ENCODE results near the gene UGT2B7.

DNA sequence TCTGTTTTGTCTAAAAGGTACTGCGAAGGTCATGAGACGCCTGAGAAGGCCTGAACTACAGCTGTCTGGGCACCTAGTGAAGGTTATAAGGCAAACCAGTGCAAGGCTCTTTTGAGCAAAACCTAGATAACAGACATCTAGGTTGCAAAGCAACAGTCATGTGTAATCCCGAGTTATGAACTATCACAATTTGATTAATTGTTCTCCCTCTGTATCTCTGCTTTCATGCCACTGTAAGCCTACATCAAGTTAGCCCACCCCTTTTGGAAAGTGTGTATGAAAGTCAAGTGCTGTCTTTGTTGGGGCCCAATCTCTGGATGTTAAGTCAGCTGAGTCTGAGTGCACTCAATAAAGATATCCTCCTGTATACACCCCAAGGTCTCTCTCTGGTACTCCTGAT is 31.9 kb upstream of the UGT2B7 start:
- TF ChIP-seq, protein P1, sequence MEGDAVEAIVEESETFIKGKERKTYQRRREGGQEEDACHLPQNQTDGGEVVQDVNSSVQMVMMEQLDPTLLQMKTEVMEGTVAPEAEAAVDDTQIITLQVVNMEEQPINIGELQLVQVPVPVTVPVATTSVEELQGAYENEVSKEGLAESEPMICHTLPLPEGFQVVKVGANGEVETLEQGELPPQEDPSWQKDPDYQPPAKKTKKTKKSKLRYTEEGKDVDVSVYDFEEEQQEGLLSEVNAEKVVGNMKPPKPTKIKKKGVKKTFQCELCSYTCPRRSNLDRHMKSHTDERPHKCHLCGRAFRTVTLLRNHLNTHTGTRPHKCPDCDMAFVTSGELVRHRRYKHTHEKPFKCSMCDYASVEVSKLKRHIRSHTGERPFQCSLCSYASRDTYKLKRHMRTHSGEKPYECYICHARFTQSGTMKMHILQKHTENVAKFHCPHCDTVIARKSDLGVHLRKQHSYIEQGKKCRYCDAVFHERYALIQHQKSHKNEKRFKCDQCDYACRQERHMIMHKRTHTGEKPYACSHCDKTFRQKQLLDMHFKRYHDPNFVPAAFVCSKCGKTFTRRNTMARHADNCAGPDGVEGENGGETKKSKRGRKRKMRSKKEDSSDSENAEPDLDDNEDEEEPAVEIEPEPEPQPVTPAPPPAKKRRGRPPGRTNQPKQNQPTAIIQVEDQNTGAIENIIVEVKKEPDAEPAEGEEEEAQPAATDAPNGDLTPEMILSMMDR (IDR thresholded peaks at IDR 0.05), result no peak
- TF ChIP-seq YY1 (IDR thresholded peaks at IDR 0.05; ENCODE audit: low read depth) (no peak), POLR2AphosphoS5 (IDR thresholded peaks at IDR 0.05; ENCODE audit: low read depth, low read length) (no peak), EP300 (IDR thresholded peaks at IDR 0.05; ENCODE audit: borderline replicate concordance in 1 of 2, low read depth in 1 of 2, low read length in 1 of 2) (no peak), MXI1 (IDR thresholded peaks at IDR 0.05; ENCODE audit: low read depth, low read length) (no peak), GABPA (IDR thresholded peaks at IDR 0.05; ENCODE audit: low read depth) (no peak), NRF1 (IDR thresholded peaks at IDR 0.05; ENCODE audit: low read depth, low read length) (no peak), RCOR1 (IDR thresholded peaks at IDR 0.05; ENCODE audit: low read length) (no peak), NFIC (IDR thresholded peaks at IDR 0.05; ENCODE audit: borderline replicate concordance) (no peak)
- TF ChIP-seq, protein P2, sequence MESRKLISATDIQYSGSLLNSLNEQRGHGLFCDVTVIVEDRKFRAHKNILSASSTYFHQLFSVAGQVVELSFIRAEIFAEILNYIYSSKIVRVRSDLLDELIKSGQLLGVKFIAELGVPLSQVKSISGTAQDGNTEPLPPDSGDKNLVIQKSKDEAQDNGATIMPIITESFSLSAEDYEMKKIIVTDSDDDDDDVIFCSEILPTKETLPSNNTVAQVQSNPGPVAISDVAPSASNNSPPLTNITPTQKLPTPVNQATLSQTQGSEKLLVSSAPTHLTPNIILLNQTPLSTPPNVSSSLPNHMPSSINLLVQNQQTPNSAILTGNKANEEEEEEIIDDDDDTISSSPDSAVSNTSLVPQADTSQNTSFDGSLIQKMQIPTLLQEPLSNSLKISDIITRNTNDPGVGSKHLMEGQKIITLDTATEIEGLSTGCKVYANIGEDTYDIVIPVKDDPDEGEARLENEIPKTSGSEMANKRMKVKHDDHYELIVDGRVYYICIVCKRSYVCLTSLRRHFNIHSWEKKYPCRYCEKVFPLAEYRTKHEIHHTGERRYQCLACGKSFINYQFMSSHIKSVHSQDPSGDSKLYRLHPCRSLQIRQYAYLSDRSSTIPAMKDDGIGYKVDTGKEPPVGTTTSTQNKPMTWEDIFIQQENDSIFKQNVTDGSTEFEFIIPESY (IDR thresholded peaks at IDR 0.05; ENCODE audit: borderline replicate concordance, low read depth), result no peak
- TF ChIP-seq, protein P3, sequence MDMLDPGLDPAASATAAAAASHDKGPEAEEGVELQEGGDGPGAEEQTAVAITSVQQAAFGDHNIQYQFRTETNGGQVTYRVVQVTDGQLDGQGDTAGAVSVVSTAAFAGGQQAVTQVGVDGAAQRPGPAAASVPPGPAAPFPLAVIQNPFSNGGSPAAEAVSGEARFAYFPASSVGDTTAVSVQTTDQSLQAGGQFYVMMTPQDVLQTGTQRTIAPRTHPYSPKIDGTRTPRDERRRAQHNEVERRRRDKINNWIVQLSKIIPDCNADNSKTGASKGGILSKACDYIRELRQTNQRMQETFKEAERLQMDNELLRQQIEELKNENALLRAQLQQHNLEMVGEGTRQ (IDR thresholded peaks at IDR 0.05; ENCODE audit: borderline replicate concordance, low read depth, low read length), result no peak
- TF ChIP-seq, protein P4, sequence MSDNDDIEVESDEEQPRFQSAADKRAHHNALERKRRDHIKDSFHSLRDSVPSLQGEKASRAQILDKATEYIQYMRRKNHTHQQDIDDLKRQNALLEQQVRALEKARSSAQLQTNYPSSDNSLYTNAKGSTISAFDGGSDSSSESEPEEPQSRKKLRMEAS (IDR thresholded peaks at IDR 0.05; ENCODE audit: low read depth), result no peak

All from SK-N-SH (cell line).